GM06990 (cell line): ENCODE measurements around the gene STAT5A.
A peak's percentile ranks its signal among the peaks of the same experiment; 100 is the strongest.
"Not testable (repeated sequence)": the region's sequence is repeated elsewhere in the genome, so short reads cannot be mapped to it uniquely, and the experiment has no call there.

Experiments used
- DNase-seq: peaks from one replicate; pipeline ENCODE4 v3.0.0-alpha.2; 2011; ENCODE audit not compliant: insufficient read length; ENCODE audit errors: extremely low read depth
- H3K27me3 ChIP-seq: replicated peaks from 2 replicates; pipeline ENCODE4 v1.6.0; 2011; ENCODE audit warnings: low read length; ENCODE audit not compliant: control insufficient read depth, insufficient read depth
- H3K36me3 ChIP-seq: 2 replicates; pipeline ENCODE4 v1.5.1; 2011; ENCODE audit warnings: low read length; ENCODE audit not compliant: control insufficient read depth, insufficient read depth
- H3K4me3 ChIP-seq: replicated peaks from 2 replicates; pipeline ENCODE4 v1.5.1; 2011; ENCODE audit warnings: low read depth, mild to moderate bottlenecking, control low read depth, low read length
- TF ChIP-seq, protein P1 (sequence below): IDR thresholded peaks from 2 replicates; pipeline ENCODE4 v1.5.1; 2011; ENCODE audit warnings: low read length, control low read depth, mild to moderate bottlenecking, inconsistent platforms; ENCODE audit not compliant: insufficient read depth, poor library complexity, severe bottlenecking

Gene STAT5A

DNA sequence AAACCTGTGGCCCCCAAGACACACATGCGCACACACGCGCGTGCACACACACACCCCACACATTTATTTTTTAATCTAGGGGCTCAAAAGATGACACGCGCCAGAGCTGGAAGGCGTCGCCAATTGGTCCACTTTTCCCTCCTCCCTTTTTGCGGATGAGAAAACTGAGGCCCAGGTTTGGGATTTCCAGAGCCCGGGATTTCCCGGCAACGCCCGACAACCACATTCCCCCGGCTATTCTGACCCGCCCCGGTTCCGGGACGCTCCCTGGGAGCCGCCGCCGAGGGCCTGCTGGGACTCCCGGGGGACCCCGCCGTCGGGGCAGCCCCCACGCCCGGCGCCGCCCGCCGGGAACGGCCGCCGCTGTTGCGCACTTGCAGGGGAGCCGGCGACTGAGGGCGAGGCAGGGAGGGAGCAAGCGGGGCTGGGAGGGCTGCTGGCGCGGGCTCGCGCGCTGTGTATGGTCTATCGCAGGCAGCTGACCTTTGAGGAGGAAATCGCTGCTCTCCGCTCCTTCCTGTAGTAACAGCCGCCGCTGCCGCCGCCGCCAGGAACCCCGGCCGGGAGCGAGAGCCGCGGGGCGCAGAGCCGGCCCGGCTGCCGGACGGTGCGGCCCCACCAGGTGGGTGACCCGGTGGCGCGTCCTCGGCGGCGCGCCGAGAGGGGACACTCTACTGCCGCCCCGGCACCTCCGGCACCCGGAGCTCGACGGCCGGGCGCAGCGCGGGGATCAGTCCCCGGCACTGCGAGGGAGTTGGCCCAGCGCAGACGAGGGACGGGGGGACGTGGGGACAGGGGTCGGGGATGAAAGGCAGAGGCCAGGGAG, at the start of gene STAT5A:
Gene STAT5A, plus strand, starts transcription at position 522 of the 826 bp plus-strand sequence. CDS start 914 bp downstream, outside the sequence.
- no peaks in the 10 kb centered on the region for H3K27me3 ChIP-seq
- peak within 1 kb of the TSS; percentile 73 for H3K4me3 ChIP-seq
- peak; percentile 85 for DNase-seq
- TF ChIP-seq, protein P1, sequence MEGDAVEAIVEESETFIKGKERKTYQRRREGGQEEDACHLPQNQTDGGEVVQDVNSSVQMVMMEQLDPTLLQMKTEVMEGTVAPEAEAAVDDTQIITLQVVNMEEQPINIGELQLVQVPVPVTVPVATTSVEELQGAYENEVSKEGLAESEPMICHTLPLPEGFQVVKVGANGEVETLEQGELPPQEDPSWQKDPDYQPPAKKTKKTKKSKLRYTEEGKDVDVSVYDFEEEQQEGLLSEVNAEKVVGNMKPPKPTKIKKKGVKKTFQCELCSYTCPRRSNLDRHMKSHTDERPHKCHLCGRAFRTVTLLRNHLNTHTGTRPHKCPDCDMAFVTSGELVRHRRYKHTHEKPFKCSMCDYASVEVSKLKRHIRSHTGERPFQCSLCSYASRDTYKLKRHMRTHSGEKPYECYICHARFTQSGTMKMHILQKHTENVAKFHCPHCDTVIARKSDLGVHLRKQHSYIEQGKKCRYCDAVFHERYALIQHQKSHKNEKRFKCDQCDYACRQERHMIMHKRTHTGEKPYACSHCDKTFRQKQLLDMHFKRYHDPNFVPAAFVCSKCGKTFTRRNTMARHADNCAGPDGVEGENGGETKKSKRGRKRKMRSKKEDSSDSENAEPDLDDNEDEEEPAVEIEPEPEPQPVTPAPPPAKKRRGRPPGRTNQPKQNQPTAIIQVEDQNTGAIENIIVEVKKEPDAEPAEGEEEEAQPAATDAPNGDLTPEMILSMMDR = no peak
- peaks cover 1% of the 10 kb centered on the region; the same call in 1 of the 2 replicates for H3K36me3 ChIP-seq

DNA sequence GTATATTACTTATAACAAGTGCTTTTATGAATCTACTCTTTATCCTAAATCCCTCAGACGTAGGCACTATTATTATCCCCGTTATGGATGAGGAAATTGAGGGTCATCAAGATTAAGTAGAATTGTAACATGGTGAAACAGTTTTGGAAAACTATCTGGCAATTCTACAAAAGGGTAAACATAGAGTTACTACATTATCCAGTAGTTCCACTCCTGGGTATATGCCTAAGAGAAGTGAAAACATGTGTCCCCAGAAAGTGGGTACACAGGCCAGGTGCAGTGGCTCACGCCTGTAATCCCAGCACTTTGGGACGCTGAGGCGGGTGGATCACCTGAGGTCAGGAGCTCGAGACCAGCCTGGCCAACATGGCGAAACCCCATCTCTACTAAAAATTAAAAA, 48.7 kb upstream of the STAT5A start:
- not testable (repeated sequence) for H3K36me3 ChIP-seq, H3K4me3 ChIP-seq, H3K27me3 ChIP-seq, DNase-seq

DNA sequence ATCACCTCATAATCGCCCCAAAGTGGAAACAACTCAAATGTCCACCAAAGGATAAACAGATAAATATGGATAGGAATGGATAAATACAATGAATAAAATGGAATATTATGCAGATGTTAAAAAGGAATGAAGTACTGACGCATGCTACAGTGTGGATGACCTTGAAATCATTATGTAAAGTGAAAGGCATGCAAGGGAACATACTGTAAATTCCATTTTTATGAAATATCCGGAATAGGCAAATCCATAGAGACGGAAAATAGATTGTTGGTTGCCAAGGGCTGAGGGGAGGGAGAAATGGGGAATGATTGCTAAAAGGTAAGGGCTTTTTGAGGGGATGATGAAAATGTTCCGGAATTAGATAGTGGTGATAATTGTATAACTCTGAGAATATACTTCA, 48.1 kb upstream of the STAT5A start:
- Histone ChIP-seq H3K27me3 (no peaks in the 10 kb centered on the region), H3K36me3 (no peaks in the 10 kb centered on the region), H3K4me3 (no peak overlapping the region)
- TF ChIP-seq, protein P1 = no peak
- no peak for DNase-seq

DNA sequence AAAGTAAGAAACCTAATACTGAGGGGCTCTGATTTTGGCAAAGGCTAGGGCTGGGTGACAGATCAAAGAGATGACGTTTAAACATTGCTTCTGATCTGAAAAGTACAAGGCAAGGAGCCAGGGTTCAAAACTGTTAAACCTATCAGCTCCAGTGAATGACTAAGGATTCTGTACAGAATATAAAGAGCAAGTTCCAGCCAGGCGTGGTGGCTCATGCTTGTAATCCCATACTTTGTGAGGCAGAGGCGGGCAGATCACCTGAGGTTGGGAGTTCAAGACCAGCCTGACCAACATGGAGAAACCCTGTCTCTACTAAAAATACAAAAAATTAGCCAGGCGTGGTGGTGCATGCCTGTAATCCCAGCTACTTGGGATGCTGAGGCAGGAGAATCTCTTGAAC, 47.4 kb upstream of the STAT5A start:
- not testable (repeated sequence) for DNase-seq, H3K27me3 ChIP-seq

DNA sequence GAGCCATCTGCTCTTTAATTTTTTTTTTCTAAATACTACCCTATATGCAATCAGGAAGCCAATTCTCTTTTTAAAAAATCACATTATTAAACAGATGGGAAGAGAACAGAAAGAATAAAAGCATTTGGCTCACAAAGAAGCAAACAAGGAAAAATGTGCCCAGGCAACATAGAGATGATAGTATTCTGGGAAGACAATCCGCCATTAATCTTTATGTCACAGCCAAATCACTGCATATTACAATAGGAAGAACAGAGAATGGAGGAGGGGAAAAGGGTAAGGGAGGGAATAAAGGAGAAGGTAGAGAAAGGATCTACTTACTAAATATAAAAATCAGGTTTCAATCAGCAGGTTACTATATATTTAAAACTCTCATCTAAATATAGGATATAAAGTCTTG, 46.4 kb upstream of the STAT5A start:
- H3K36me3 ChIP-seq = no peaks in the 10 kb centered on the region
- TF ChIP-seq, protein P1 = no peak
- no peak for DNase-seq
- H3K4me3 ChIP-seq = no peak overlapping the region
- no peaks in the 10 kb centered on the region for H3K27me3 ChIP-seq

More for the DNA sequence above, 47.4 kb upstream of the STAT5A start:
- not testable (repeated sequence) for H3K4me3 ChIP-seq, H3K36me3 ChIP-seq

DNA sequence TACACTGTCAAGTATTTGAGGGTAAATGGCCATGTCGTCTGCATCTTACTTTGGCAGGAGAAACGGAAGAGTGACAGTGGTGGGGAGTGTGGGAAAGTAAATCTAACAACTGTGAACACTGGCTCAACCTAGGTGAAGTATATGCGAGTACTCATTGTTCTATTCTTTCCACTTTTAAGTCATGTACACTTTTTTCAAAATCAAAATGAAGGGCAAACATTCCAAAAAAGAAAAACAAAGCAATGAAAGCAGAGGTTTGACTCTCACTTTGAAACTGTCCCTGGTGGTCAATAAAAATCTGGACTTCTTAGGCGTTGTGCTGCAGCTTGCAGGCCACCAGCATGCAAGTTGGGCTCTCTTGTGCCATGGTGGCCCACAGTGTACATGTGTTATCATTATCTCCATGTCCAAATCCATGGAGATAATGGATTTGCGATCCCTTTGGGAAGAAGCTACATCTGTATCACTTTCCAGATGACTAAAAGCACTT, 44.8 kb upstream of the STAT5A start:
- H3K36me3 ChIP-seq = no peaks in the 10 kb centered on the region
- DNase-seq = no peak
- TF ChIP-seq, protein P1 = no peak
- H3K27me3 ChIP-seq = no peaks in the 10 kb centered on the region
- H3K4me3 ChIP-seq = no peak overlapping the region

DNA sequence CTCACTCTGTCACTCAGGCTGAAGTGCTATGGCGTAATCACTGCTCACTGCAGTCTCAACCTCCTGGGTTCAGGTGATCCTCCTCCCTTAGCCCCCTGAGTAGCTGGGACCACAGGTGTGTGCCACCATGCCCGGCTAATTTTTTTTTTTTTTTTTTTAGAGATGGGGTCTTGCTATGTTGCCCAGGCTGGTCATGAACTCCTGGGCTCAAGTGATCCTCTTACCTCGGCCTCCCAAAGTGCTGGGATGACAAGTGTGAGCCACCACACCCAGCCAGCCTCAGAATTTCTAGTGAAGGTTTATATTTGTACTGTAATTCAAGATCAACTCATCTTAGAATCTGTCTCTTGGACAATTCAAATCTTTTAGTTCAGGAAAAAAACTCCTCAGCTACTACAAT, 44.2 kb upstream of the STAT5A start:
- H3K36me3 ChIP-seq, H3K4me3 ChIP-seq, DNase-seq, H3K27me3 ChIP-seq: not testable (repeated sequence)

DNA sequence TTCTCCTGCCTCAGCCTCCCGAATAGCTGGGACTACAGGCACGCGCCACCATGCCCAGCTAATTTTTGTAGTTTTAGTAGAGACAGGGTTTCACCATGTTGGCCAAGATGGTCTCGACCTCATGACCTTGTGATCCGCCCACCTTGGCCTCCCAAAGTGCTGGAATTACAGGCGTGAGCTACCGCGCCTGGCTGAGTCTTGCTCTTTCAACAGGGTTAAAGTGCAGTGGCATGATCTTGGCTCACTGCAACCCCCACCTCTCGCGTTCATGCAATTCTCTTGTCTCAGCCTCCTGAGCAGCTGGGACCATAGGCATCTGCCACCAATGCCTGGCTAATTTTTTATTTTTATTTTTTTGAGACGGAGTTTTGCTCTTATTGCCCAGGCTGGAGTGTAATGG, 43.1 kb upstream of the STAT5A start:
- H3K27me3 ChIP-seq, H3K36me3 ChIP-seq, DNase-seq, H3K4me3 ChIP-seq: not testable (repeated sequence)
